Caco-2 (cell line): ENCODE results near the gene MCL1. TPM values are rescaled to one million over a fixed set of nuclear protein-coding genes. Genes with fewer than 3 reads are reported as not detected.
A peak's percentile ranks its signal among the peaks of the same experiment; 100 is the strongest.

ENCODE experiments used
- BruUV-seq: library from RNA; stranded (reverse); fragments of 400-500 nt; replicated peaks from 2 replicates; lab custom pipeline; 2021; lab: Mats Ljungman, UMichigan
- CTCF ChIA-PET: fragments of 300-600 bp; sonication (Branson Sonifier 250); formaldehyde crosslinking; loops from one replicate; lab custom pipeline; 2022; ENCODE audit warnings: antibody characterized with exemption; lab: Charles Lee
- POLR2A ChIA-PET: fragments of 300-600 bp; sonication (Branson Sonifier 250); formaldehyde crosslinking; loops from one replicate; lab custom pipeline; 2022; ENCODE audit warnings: antibody characterized with exemption; lab: Charles Lee
- DNase-seq, 2 experiments: peaks; one replicate each; pipeline versions ENCODE4 v3.0.0 to v3.0.0-alpha.2; 2020 to 2022
- H3K27me3 ChIP-seq: replicated peaks from 2 replicates; pipeline ENCODE4 v1.6.0; 2011; ENCODE audit warnings: low read length; ENCODE audit not compliant: control insufficient read depth, insufficient read depth
- H3K36me3 ChIP-seq: 2 replicates; pipeline ENCODE4 v1.5.1; 2011; ENCODE audit warnings: low read length; ENCODE audit not compliant: control insufficient read depth, insufficient read depth
- H3K4me1 ChIP-seq: fragments of 250-450 bp; sonication (Bioruptor Pico); 2 replicates; pipeline ENCODE4 v1.5.1; 2020; ENCODE audit warnings: mild to moderate bottlenecking
- H3K4me3 ChIP-seq: 2 replicates; pipeline ENCODE4 v1.5.1; 2011; ENCODE audit warnings: low read depth, mild to moderate bottlenecking, control low read depth, low read length
- H3K9me3 ChIP-seq: fragments of 250-450 bp; sonication (Bioruptor Pico); 2 replicates; pipeline ENCODE4 v1.5.1; 2020; ENCODE audit warnings: mild to moderate bottlenecking, moderate library complexity
- H3K27ac Mint-ChIP-seq: one replicate; pipeline ENCODE4 v1.8.0; 2022; ENCODE audit warnings: mixed read lengths; ENCODE audit not compliant: unreplicated experiment
- H3K27me3 Mint-ChIP-seq: one replicate; pipeline ENCODE4 v1.8.0; 2022; ENCODE audit warnings: mixed read lengths; ENCODE audit not compliant: insufficient read depth, unreplicated experiment
- H3K36me3 Mint-ChIP-seq: one replicate; pipeline ENCODE4 v1.8.0; 2022; ENCODE audit warnings: mild to moderate bottlenecking, mixed read lengths; ENCODE audit not compliant: insufficient read depth, unreplicated experiment
- H3K4me1 Mint-ChIP-seq: one replicate; pipeline ENCODE4 v1.8.0; 2022; ENCODE audit warnings: low read depth, mixed read lengths; ENCODE audit not compliant: unreplicated experiment
- H3K4me3 Mint-ChIP-seq: one replicate; pipeline ENCODE4 v1.8.0; 2022; ENCODE audit warnings: mild to moderate bottlenecking, moderate library complexity, mixed read lengths; ENCODE audit not compliant: unreplicated experiment
- H3K9me3 Mint-ChIP-seq: one replicate; pipeline ENCODE4 v1.8.0; 2022; ENCODE audit warnings: mixed read lengths; ENCODE audit not compliant: unreplicated experiment
- intact Hi-C: fragments of 100-400 bp; cut with micrococcal nuclease; formaldehyde crosslinking; loops from one replicate; pipeline ENCODE4 v1.10.0; 2022; ENCODE audit not compliant: unreplicated experiment
- total RNA-seq: library from RNA; stranded (reverse); gene quantifications from 2 replicates; pipeline ENCODE4 v1.2.3, GENCODE V29; 2022
- TF ChIP-seq, protein P1 (sequence below), 2 experiments: fragments of 200-600 bp in 1 of 2; IDR thresholded peaks; 1 replicate in 1 of 2; 2 replicates in 1 of 2; pipeline versions ENCODE4 v1.5.1 to v1.8.0; 2011 to 2022; ENCODE audit warnings: antibody characterized with exemption in 1 of 2, control low read depth in 1 of 2, inconsistent platforms in 1 of 2, low read depth in 1 of 2, low read length in 1 of 2, mild to moderate bottlenecking in 1 of 2, moderate library complexity in 1 of 2; ENCODE audit not compliant: insufficient read depth in 1 of 2, severe bottlenecking in 1 of 2, unreplicated experiment in 1 of 2

The MCL1 gene
- total RNA-seq, 1 experiment from 2014 or later, result 130 TPM

DNA sequence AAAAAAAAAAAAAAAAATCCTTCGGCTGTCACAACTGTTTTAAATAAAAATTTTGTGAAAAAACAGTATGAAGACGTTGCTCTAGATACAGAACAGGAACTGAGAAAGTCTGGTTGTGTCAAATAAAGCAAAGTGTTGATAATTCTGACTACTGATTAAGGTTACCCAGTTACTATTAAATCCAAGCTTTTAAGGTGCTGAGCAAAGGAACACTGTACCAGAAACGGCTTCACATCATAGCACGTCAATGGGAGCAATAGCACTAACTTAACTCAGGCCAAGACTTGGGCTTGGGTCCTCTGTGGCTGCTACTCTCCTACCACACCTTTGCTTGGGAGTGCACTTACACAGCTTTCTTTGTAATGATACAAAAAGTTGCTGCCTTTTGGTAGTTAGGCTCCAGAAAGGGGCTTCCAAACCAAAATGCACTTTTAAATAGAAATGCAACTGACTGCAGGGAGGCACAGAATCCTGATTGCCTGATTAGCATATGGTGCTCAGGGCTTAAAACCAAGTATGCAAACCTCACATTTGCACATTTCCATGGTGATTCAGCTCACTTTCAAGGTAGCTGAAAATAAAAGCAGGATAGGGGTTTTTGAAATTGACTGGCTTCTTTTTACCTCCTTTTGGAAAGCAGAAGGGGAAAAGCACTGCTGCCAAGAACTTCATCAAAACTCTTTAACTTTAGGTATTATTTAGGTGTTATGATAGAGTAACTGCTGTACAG is 6.3 kb downstream of the MCL1 start:
- BruUV-seq, result no TSS peak
- Mint-ChIP-seq H3K9me3 (no peaks in the 10 kb centered on the region), H3K27ac (no peak overlapping the region), H3K27me3 (no peaks in the 10 kb centered on the region), H3K36me3 (peaks cover 100% of the 10 kb centered on the region), H3K4me1 (peaks cover 46% of the 10 kb centered on the region), H3K4me3 (no peak overlapping the region)
- CTCF ChIA-PET, result interaction anchor here (1.8 kb wide), 1 partner anchor 13 kb away, joined by 5 read pairs; no protein-coding TSS in a partner anchor
- intact Hi-C loops, result no loop called here
- Histone ChIP-seq H3K36me3 (peaks cover 3% of the 10 kb centered on the region), H3K27me3 (no peaks in the 10 kb centered on the region), H3K4me3 (no peak overlapping the region), H3K4me1 (peaks cover 59% of the 10 kb centered on the region), H3K9me3 (no peaks in the 10 kb centered on the region)
- POLR2A ChIA-PET, result interaction anchor here (0.7 kb wide), 1 partner anchor 11 kb away, joined by 3 read pairs; no protein-coding TSS in a partner anchor
- no peak for DNase-seq
- TF ChIP-seq, protein P1, sequence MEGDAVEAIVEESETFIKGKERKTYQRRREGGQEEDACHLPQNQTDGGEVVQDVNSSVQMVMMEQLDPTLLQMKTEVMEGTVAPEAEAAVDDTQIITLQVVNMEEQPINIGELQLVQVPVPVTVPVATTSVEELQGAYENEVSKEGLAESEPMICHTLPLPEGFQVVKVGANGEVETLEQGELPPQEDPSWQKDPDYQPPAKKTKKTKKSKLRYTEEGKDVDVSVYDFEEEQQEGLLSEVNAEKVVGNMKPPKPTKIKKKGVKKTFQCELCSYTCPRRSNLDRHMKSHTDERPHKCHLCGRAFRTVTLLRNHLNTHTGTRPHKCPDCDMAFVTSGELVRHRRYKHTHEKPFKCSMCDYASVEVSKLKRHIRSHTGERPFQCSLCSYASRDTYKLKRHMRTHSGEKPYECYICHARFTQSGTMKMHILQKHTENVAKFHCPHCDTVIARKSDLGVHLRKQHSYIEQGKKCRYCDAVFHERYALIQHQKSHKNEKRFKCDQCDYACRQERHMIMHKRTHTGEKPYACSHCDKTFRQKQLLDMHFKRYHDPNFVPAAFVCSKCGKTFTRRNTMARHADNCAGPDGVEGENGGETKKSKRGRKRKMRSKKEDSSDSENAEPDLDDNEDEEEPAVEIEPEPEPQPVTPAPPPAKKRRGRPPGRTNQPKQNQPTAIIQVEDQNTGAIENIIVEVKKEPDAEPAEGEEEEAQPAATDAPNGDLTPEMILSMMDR (IDR thresholded peaks at IDR 0.05; ENCODE audit: insufficient read depth in 1 of 2, low read depth in 1 of 2, low read length in 1 of 2, severe bottlenecking in 1 of 2, unreplicated experiment in 1 of 2), result no peak

- H3K4me3 Mint-ChIP-seq, result peak overlapping the region; percentile 60
- intact Hi-C loops, result loop anchor here (2.0 to 10.0 kb wide), 3 partner anchors 60 to 436 kb away; partner anchors contain the start of genes CERS2, ENSA, MINDY1 and PRUNE1
- Histone ChIP-seq H3K27me3 (no peaks in the 10 kb centered on the region), H3K9me3 (no peaks in the 10 kb centered on the region), H3K36me3 (no peaks in the 10 kb centered on the region; the same call in 1 of the 2 replicates), H3K4me1 (peaks cover 56% of the 10 kb centered on the region), H3K4me3 (peak overlapping the region; percentile 8)
- H3K27me3 Mint-ChIP-seq, result no peaks in the 10 kb centered on the region
- peaks cover 81% of the 10 kb centered on the region for H3K36me3 Mint-ChIP-seq
- H3K4me1 Mint-ChIP-seq, result peaks cover 37% of the 10 kb centered on the region
- TF ChIP-seq, protein P1 (IDR thresholded peaks at IDR 0.05; ENCODE audit: insufficient read depth in 1 of 2, low read depth in 1 of 2, low read length in 1 of 2, severe bottlenecking in 1 of 2, unreplicated experiment in 1 of 2), result no peak
- TSS peak; percentile 77 for BruUV-seq
- peak overlapping the region; percentile 82 for H3K27ac Mint-ChIP-seq
- CTCF ChIA-PET, result interaction anchor here (0.8 to 1.6 kb wide), 6 partner anchors 8 to 46 kb away, joined by 3 to 9 read pairs (median 6); partner anchors contain the start of gene MCL1
- no peak for DNase-seq
- POLR2A ChIA-PET, result interaction anchor here (1.0 to 2.3 kb wide), 5 partner anchors 10 to 129 kb away, joined by 5 to 74 read pairs (median 6); partner anchors contain the start of genes ENSA, FALEC and MCL1
- no peaks in the 10 kb centered on the region for H3K9me3 Mint-ChIP-seq
Measured at GRCh38 chr1:150568594-150568966, 10.8 kb downstream of the MCL1 start.
